Measurements from ENCODE around the gene ZNF740.

The ZNF740 gene

GRCh38 chr12:53224061-53224896 lies 43.8 kb downstream of the ZNF740 start:
- Histone ChIP-seq H3K9me3 (no peaks in the 10 kb centered on the region), H3K4me3 (no peak overlapping the region), H3K27me3 (no peaks in the 10 kb centered on the region), H3K36me3 (peaks cover 0 to 28% (median 11%) of the 10 kb centered on the region in 3 donors), H3K4me1 (peaks cover 12 to 72% (median 57%) of the 10 kb centered on the region in 4 donors), H3K27ac (peak overlapping the region; percentile 98 to 99)
- TF ChIP-seq CTCF (IDR thresholded peaks at IDR 0.05) = no peak
- DNase-seq = peak in 1 of 2 donors; percentile 59
- intact Hi-C loops (cut with DNase I; ENCODE audit: low total_unique reads) = no loop called here

GRCh38 chr12:53224897-53225634 lies 44.5 kb downstream of the ZNF740 start:
- Histone ChIP-seq H3K36me3 (peaks cover 0 to 28% (median 11%) of the 10 kb centered on the region in 3 donors), H3K27me3 (no peaks in the 10 kb centered on the region), H3K27ac (peak overlapping the region; percentile 98 to 99), H3K4me3 (no peak overlapping the region), H3K4me1 (peaks cover 12 to 78% (median 63%) of the 10 kb centered on the region in 4 donors), H3K9me3 (no peaks in the 10 kb centered on the region)
- peak in 1 of 2 donors; percentile 67 for DNase-seq
- intact Hi-C loops (cut with DNase I; ENCODE audit: low total_unique reads) = no loop called here
- TF ChIP-seq CTCF (IDR thresholded peaks at IDR 0.05) = no peak

- peak in 1 of 2 donors; percentile 65 for DNase-seq
- intact Hi-C loops (cut with DNase I; ENCODE audit: low total_unique reads) = no loop called here
- H3K36me3 ChIP-seq = peaks cover 0 to 28% (median 11%) of the 10 kb centered on the region in 3 donors
- H3K4me3 ChIP-seq = no peak overlapping the region
- no peaks in the 10 kb centered on the region for H3K9me3 ChIP-seq
- TF ChIP-seq CTCF (IDR thresholded peaks at IDR 0.05) = no peak
- H3K27me3 ChIP-seq = no peaks in the 10 kb centered on the region
- peaks cover 12 to 86% (median 70%) of the 10 kb centered on the region in 4 donors for H3K4me1 ChIP-seq
- peak overlapping the region; percentile 98 to 99 for H3K27ac ChIP-seq
These were observed 45.3 kb downstream of the ZNF740 start for GRCh38 chr12:53225635-53226424.

GRCh38 chr12:53226815-53227214 lies 46.3 kb downstream of the ZNF740 start:
- Histone ChIP-seq H3K4me3 (no peak overlapping the region), H3K27me3 (no peaks in the 10 kb centered on the region), H3K4me1 (peaks cover 12 to 90% (median 72%) of the 10 kb centered on the region in 4 donors), H3K27ac (peak overlapping the region in 1 of 2 donors; percentile 33), H3K9me3 (no peaks in the 10 kb centered on the region), H3K36me3 (peaks cover 0 to 28% (median 11%) of the 10 kb centered on the region in 3 donors)
- no peak for TF ChIP-seq CTCF (IDR thresholded peaks at IDR 0.05)
- intact Hi-C loops (cut with DNase I; ENCODE audit: low total_unique reads) = no loop called here
- peak in 1 of 2 donors; percentile 44 for DNase-seq

- Histone ChIP-seq H3K27ac (peak overlapping the region; percentile 20 to 33), H3K4me3 (no peak overlapping the region), H3K9me3 (no peaks in the 10 kb centered on the region), H3K4me1 (peaks cover 12 to 85% (median 67%) of the 10 kb centered on the region in 4 donors), H3K36me3 (peaks cover 0 to 28% (median 11%) of the 10 kb centered on the region in 3 donors), H3K27me3 (no peaks in the 10 kb centered on the region)
- intact Hi-C loops (cut with DNase I; ENCODE audit: low total_unique reads) = no loop called here
- peak in 1 of 2 donors; percentile 59 for DNase-seq
- TF ChIP-seq CTCF (IDR thresholded peaks at IDR 0.05) = no peak
These were observed 46.8 kb downstream of the ZNF740 start for GRCh38 chr12:53227341-53227740.
